Posterior vena cava (tissue), 2 donors: ENCODE measurements around the gene ZNF232. TPM values are rescaled to one million over a fixed set of nuclear protein-coding genes. Genes with fewer than 3 reads are reported as not detected.

Source experiments
- total RNA-seq, 2 donors: library from RNA; stranded (reverse); fragmentation: NEBNext Ultra II Directional; extraction: Animal tissue kit (Norgen Biotek cat#: 25700); gene quantifications; one replicate each; pipeline ENCODE4 v1.2.1, GENCODE V29; 2021
- donor health status: DM: yes; HTN: yes; CAD: no.
- donor health status: DM: yes; HTN: yes; CAD: no.

ZNF232 gene
- total RNA-seq, 2 donors from 2014 or later = 3.7 to 6.3 TPM

Other genes with a start within 250 kb of the ZNF232 start
- gene C17orf107, start 212.3 kb downstream of the ZNF232 start, total RNA-seq = 1 to 10 TPM in 1 of 2 donors, under 1 TPM in 1; 1.00 to 1.3 TPM
- 1 to 10 TPM in 1 of 2 donors, under 1 TPM in 1; 0.57 to 1.5 TPM for gene CHRNE, start 208.8 kb downstream of the ZNF232 start, total RNA-seq
- not detected for gene GP1BA, start 179.6 kb downstream of the ZNF232 start, total RNA-seq
- 10 to 100 TPM; 33.0 to 43.7 TPM for gene SLC25A11, start 171.8 kb downstream of the ZNF232 start, total RNA-seq
- gene RNF167, start 171.6 kb downstream of the ZNF232 start, total RNA-seq = 10 to 100 TPM; 62.7 to 77.3 TPM
- 100 to 1,000 TPM; 582 to 588 TPM for gene PFN1, start 163.3 kb downstream of the ZNF232 start, total RNA-seq
- 1 to 10 TPM; 3.2 to 4.3 TPM for gene ENO3, start 160.8 kb downstream of the ZNF232 start, total RNA-seq
- gene SPAG7, start 144.1 kb downstream of the ZNF232 start, total RNA-seq = 10 to 100 TPM; 47.0 to 50.7 TPM
- gene CAMTA2, start 124.2 kb downstream of the ZNF232 start, total RNA-seq = 10 to 100 TPM; 52.0 to 72.2 TPM
- gene INCA1, start 114.4 kb downstream of the ZNF232 start, total RNA-seq = 1 to 10 TPM in 1 of 2 donors, under 1 TPM in 1; 0.60 to 1.3 TPM
- gene KIF1C, start 113.9 kb downstream of the ZNF232 start, total RNA-seq = 100 to 1,000 TPM; 192 to 254 TPM
- gene SLC52A1, start 76.5 kb downstream of the ZNF232 start, total RNA-seq = under 1 TPM in 1 of 2 donors, not detected in 1; 0.14 TPM
- gene ZFP3, start 33.4 kb downstream of the ZNF232 start, total RNA-seq = 1 to 10 TPM; 4.1 to 4.6 TPM
- under 1 TPM in 1 of 2 donors, not detected in 1; 0.19 TPM for gene USP6, start 4.2 kb upstream of the ZNF232 start, total RNA-seq
- gene ZNF594, start 80.0 kb upstream of the ZNF232 start, total RNA-seq = 1 to 10 TPM; 5.7 to 6.8 TPM
- 1 to 10 TPM; 4.5 to 7.3 TPM for gene SCIMP, start 123.0 kb upstream of the ZNF232 start, total RNA-seq
- gene RABEP1, start 170.4 kb upstream of the ZNF232 start, total RNA-seq = 10 to 100 TPM; 41.5 to 47.3 TPM